Endodermal cell (in vitro differentiated cells): ENCODE results near the gene ZNF286A. TPM values are rescaled to one million over a fixed set of nuclear protein-coding genes. Genes with fewer than 3 reads are reported as not detected.
"Not testable (repeated sequence)": the region's sequence is repeated elsewhere in the genome, so short reads cannot be mapped to it uniquely, and the experiment has no call there.

Source experiments
- DNase-seq: peaks from one replicate; pipeline ENCODE4 v3.0.0-alpha.2; 2017
- H3K27ac ChIP-seq: 2 replicates; pipeline ENCODE4 v1.5.1; 2013; ENCODE audit warnings: mild to moderate bottlenecking, low read depth, low read length, moderate library complexity
- H3K27me3 ChIP-seq: 2 replicates; pipeline ENCODE4 v1.6.1; 2013; ENCODE audit warnings: mild to moderate bottlenecking, low read length, moderate library complexity; ENCODE audit not compliant: insufficient read depth, control insufficient read depth, poor library complexity, severe bottlenecking
- H3K36me3 ChIP-seq: 2 replicates; pipeline ENCODE4 v1.7.0; 2013; ENCODE audit warnings: mild to moderate bottlenecking, low read length, moderate library complexity; ENCODE audit not compliant: control insufficient read depth, insufficient read depth
- H3K4me1 ChIP-seq: one replicate; pipeline ENCODE4 v1.7.0; 2013; ENCODE audit warnings: low read length; ENCODE audit not compliant: control insufficient read depth, insufficient read depth
- H3K4me3 ChIP-seq: 2 replicates; pipeline ENCODE4 v1.5.1; 2013; ENCODE audit warnings: mild to moderate bottlenecking, low read length, moderate library complexity
- H3K9ac ChIP-seq: 2 replicates; pipeline ENCODE4 v1.6.1; 2013; ENCODE audit warnings: mild to moderate bottlenecking, low read length, moderate library complexity; ENCODE audit not compliant: poor library complexity, severe bottlenecking; ENCODE audit errors: extremely low read depth
- H3K9me3 ChIP-seq: 2 replicates; pipeline ENCODE4 v1.6.1; 2013; ENCODE audit warnings: mild to moderate bottlenecking, low read length, moderate library complexity; ENCODE audit not compliant: control insufficient read depth
- H3K27ac Mint-ChIP-seq: 2 replicates; pipeline ENCODE4 v1.8.0; 2020; ENCODE audit warnings: mixed read lengths
- H3K27me3 Mint-ChIP-seq: 2 replicates; pipeline ENCODE4 v1.8.0; 2021; ENCODE audit warnings: mild to moderate bottlenecking, mixed read lengths; ENCODE audit not compliant: insufficient read depth
- H3K36me3 Mint-ChIP-seq: 2 replicates; pipeline ENCODE4 v1.8.0; 2020; ENCODE audit warnings: low read depth, mixed read lengths
- H3K4me1 Mint-ChIP-seq: 2 replicates; pipeline ENCODE4 v1.8.0; 2020; ENCODE audit warnings: mixed read lengths
- H3K4me3 Mint-ChIP-seq: 2 replicates; pipeline ENCODE4 v1.8.0; 2020; ENCODE audit warnings: mild to moderate bottlenecking, moderate library complexity, mixed read lengths
- H3K9me3 Mint-ChIP-seq: 2 replicates; pipeline ENCODE4 v1.8.0; 2020; ENCODE audit warnings: mild to moderate bottlenecking, mixed read lengths
- WGBS, 2 experiments: methylation state at CpG; one replicate each; pipeline versions ENCODE4 v1.1.5 to v1.1.7; 2013; ENCODE audit warnings: missing lambda C conversion rate in 2 of 2, mixed read lengths in 1 of 2; ENCODE audit not compliant: insufficient coverage in 1 of 2, insufficient read length in 1 of 2; 5-methylcytosine and 5-hydroxymethylcytosine counted together
- total RNA-seq, 2 donors: library from RNA; stranded (reverse); fragmentation: NEBNext Ultra II Directional in 1 of 2; extraction: Animal tissue kit (Norgen Biotek cat#: 25700) in 1 of 2; gene quantifications; 2 replicates in 1 of 2; 3 replicates in 1 of 2; pipeline ENCODE4 v1.2.1, GENCODE V29; 2021
- TF ChIP-seq, protein P1 (sequence below): fragments of 200-600 bp; sonication (generic); conservative IDR thresholded peaks from 2 replicates; pipeline ENCODE4 v1.5.0; 2021; ENCODE audit warnings: antibody characterized with exemption, mild to moderate bottlenecking

The ZNF286A gene
- total RNA-seq, 2 donors from 2014 or later = 75.1 to 81.2 TPM

DNA sequence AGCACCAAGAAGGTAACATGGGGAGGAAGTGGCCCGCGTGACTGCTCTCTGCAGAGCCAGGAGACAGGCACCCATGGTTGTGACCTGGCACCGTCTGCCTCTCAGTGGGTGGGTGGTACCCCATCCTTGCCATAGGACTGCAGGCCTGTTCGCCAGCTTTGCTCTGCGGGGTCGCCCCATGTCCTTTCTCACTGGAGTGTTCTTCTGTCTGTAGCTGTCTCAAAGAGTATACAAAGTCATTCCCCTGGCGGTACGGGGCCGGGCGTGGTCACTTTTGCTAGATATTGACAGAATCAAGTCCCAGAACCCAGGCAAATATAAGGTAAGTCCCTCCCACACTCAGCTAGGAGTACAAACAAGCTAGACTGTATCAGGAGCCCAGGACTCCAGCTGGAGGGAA, 38.5 kb downstream of the ZNF286A start:
- H3K9me3 Mint-ChIP-seq = no peaks in the 10 kb centered on the region
- peaks cover 3% of the 10 kb centered on the region for H3K27me3 Mint-ChIP-seq
- H3K4me1 Mint-ChIP-seq = no peaks in the 10 kb centered on the region
- H3K36me3 ChIP-seq = no peaks in the 10 kb centered on the region
- no peak overlapping the region for H3K4me3 ChIP-seq
- TF ChIP-seq, protein P1, sequence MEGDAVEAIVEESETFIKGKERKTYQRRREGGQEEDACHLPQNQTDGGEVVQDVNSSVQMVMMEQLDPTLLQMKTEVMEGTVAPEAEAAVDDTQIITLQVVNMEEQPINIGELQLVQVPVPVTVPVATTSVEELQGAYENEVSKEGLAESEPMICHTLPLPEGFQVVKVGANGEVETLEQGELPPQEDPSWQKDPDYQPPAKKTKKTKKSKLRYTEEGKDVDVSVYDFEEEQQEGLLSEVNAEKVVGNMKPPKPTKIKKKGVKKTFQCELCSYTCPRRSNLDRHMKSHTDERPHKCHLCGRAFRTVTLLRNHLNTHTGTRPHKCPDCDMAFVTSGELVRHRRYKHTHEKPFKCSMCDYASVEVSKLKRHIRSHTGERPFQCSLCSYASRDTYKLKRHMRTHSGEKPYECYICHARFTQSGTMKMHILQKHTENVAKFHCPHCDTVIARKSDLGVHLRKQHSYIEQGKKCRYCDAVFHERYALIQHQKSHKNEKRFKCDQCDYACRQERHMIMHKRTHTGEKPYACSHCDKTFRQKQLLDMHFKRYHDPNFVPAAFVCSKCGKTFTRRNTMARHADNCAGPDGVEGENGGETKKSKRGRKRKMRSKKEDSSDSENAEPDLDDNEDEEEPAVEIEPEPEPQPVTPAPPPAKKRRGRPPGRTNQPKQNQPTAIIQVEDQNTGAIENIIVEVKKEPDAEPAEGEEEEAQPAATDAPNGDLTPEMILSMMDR = no peak
- no peaks in the 10 kb centered on the region for H3K27me3 ChIP-seq
- no peak for DNase-seq
- no peak overlapping the region for H3K4me3 Mint-ChIP-seq
- no peaks in the 10 kb centered on the region for H3K36me3 Mint-ChIP-seq
- H3K9me3 ChIP-seq = no peaks in the 10 kb centered on the region
- no peak overlapping the region for H3K27ac Mint-ChIP-seq
- H3K27ac ChIP-seq = no peak overlapping the region
- no peaks in the 10 kb centered on the region for H3K4me1 ChIP-seq
- 90 to 97% methylated on average over 3 to 10 of the region's 10 CpGs for WGBS, 2 experiments
- H3K9ac ChIP-seq = no peak overlapping the region

DNA sequence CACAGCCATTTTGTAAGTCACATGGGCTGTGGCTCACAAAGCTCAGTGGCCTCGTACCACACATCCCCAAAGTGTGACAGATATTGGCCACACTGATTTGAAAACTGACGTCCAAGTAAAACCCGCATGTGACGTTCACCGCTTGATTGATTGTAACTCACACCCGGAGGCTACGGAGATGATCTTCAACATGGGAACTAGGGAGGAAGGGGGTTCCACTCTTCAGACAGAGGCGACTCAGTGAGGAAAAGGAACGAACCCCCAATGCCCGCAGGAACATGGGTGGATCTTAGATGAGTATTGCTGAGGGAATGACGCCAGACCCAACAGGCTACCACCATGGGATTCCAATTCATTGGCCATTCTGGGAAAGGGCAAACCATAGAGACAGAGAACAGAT, 39.7 kb downstream of the ZNF286A start:
- not testable (repeated sequence) for H3K4me1 ChIP-seq, H3K36me3 Mint-ChIP-seq, H3K4me3 ChIP-seq, H3K27me3 ChIP-seq, H3K9ac ChIP-seq, H3K9me3 Mint-ChIP-seq, H3K27ac Mint-ChIP-seq, H3K4me3 Mint-ChIP-seq, H3K4me1 Mint-ChIP-seq, H3K27me3 Mint-ChIP-seq, H3K9me3 ChIP-seq, H3K27ac ChIP-seq, DNase-seq, H3K36me3 ChIP-seq
- 87 to 98% methylated on average over 6 to 9 of the region's 11 CpGs for WGBS, 2 experiments

GRCh38 chr17:15740041-15740440, 40.5 kb downstream of the ZNF286A start:
- not testable (repeated sequence) for H3K36me3 ChIP-seq, H3K9me3 Mint-ChIP-seq, H3K4me1 Mint-ChIP-seq, H3K9ac ChIP-seq, H3K4me1 ChIP-seq, H3K4me3 Mint-ChIP-seq, H3K27ac Mint-ChIP-seq, H3K9me3 ChIP-seq, H3K27me3 ChIP-seq, H3K36me3 Mint-ChIP-seq, H3K4me3 ChIP-seq, H3K27me3 Mint-ChIP-seq, H3K27ac ChIP-seq
- peak; percentile 38 for DNase-seq
- 84 to 100% methylated on average over 1 to 8 of the region's 8 CpGs for WGBS, 2 experiments
- TF ChIP-seq, protein P1 = peak; percentile 37

DNA sequence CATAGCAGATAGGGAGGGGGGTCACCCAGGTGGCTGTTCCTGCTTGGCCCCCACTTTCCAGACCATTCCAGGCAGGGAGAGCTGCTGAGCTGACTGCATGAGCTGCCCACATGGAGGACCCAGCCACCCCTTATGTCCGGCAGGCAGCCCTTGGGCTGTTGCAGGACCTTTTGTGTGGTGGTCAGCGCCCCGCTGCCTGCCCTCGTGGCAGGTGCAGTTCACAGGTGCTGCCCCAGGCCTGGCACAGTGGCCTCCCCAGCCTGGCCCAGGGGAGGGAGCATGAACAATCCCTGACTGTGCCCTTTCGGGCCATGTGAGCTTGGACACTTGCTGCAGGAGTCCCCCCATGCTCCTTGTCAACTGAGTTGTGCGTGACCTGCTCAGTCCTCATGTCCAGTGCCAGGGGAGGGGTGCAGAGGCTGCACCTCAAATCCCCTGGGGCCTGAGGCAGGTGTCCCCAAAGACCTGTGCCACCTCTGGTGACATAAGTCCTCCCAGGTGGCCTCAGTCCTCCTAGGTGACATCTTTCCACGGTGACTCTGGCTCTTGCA, 41.1 kb downstream of the ZNF286A start:
- no peak overlapping the region for H3K9ac ChIP-seq
- WGBS, 2 experiments = 94 to 100% methylated on average over 2 to 7 of the region's 7 CpGs
- no peak overlapping the region for H3K27ac ChIP-seq
- TF ChIP-seq, protein P1 = no peak
- Mint-ChIP-seq H3K27me3 (peaks cover 3% of the 10 kb centered on the region), H3K4me3 (no peak overlapping the region), H3K27ac (no peak overlapping the region), H3K36me3 (no peaks in the 10 kb centered on the region), H3K9me3 (no peaks in the 10 kb centered on the region), H3K4me1 (no peaks in the 10 kb centered on the region)
- no peaks in the 10 kb centered on the region for H3K27me3 ChIP-seq
- no peaks in the 10 kb centered on the region for H3K9me3 ChIP-seq
- H3K36me3 ChIP-seq = no peaks in the 10 kb centered on the region
- H3K4me1 ChIP-seq = no peaks in the 10 kb centered on the region
- H3K4me3 ChIP-seq = no peak overlapping the region
- peak; percentile 38 for DNase-seq
